ENCODE measurements around the gene SLC39A5. TPM values are rescaled to one million over a fixed set of nuclear protein-coding genes. Genes with fewer than 3 reads are reported as not detected.

SLC39A5 gene
- total RNA-seq, 4 donors from 2014 or later = 0.29 to 1.8 (median 0.52) TPM; not detected in 1

GRCh38 chr12:56236985-56237384, 7.1 kb downstream of the SLC39A5 start:
- TF ChIP-seq, protein P1, sequence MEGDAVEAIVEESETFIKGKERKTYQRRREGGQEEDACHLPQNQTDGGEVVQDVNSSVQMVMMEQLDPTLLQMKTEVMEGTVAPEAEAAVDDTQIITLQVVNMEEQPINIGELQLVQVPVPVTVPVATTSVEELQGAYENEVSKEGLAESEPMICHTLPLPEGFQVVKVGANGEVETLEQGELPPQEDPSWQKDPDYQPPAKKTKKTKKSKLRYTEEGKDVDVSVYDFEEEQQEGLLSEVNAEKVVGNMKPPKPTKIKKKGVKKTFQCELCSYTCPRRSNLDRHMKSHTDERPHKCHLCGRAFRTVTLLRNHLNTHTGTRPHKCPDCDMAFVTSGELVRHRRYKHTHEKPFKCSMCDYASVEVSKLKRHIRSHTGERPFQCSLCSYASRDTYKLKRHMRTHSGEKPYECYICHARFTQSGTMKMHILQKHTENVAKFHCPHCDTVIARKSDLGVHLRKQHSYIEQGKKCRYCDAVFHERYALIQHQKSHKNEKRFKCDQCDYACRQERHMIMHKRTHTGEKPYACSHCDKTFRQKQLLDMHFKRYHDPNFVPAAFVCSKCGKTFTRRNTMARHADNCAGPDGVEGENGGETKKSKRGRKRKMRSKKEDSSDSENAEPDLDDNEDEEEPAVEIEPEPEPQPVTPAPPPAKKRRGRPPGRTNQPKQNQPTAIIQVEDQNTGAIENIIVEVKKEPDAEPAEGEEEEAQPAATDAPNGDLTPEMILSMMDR (IDR thresholded peaks at IDR 0.05) = no peak
- TF ChIP-seq POLR2A (IDR thresholded peaks at IDR 0.05) = no peak
- intact Hi-C loops (cut with DNase I; ENCODE audit: low total_unique reads) = no loop called here
- Histone ChIP-seq H3K4me1 (no peaks in the 10 kb centered on the region), H3K4me3 (no peak overlapping the region), H3K36me3 (no peaks in the 10 kb centered on the region), H3K27me3 (no peaks in the 10 kb centered on the region), H3K27ac (no peak overlapping the region), H3K9me3 (no peaks in the 10 kb centered on the region)
- no peak for DNase-seq

DNA sequence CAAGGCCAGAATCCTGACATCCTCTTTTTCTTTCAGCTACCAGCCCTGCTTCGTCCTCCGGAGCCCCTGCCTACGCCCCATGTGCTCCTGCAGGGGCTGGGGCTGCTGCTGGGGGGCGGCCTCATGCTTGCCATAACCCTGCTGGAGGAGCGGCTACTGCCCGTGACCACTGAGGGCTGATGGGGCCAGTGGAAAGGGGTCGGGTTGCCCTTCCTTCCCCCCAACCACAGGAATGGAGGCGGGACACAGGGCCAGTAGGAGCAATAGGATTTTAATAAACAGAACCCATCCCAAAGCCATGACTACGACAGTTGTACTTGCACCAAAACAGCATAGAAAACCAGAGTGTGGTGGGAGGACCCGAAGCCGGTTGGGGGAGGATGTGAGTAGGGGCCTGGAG, 7.7 kb downstream of the SLC39A5 start:
- intact Hi-C loops (cut with DNase I; ENCODE audit: low total_unique reads) = no loop called here
- Histone ChIP-seq H3K4me1 (no peaks in the 10 kb centered on the region), H3K9me3 (no peaks in the 10 kb centered on the region), H3K27ac (no peak overlapping the region), H3K4me3 (no peak overlapping the region), H3K36me3 (no peaks in the 10 kb centered on the region), H3K27me3 (no peaks in the 10 kb centered on the region)
- TF ChIP-seq POLR2A (IDR thresholded peaks at IDR 0.05) = no peak
- TF ChIP-seq, protein P1 (IDR thresholded peaks at IDR 0.05) = no peak
- DNase-seq = no peak

GRCh38 chr12:56241424-56242303, 11.8 kb downstream of the SLC39A5 start:
- Histone ChIP-seq H3K27me3 (no peaks in the 10 kb centered on the region), H3K9me3 (no peaks in the 10 kb centered on the region), H3K27ac (no peak overlapping the region), H3K4me1 (no peaks in the 10 kb centered on the region), H3K4me3 (no peak overlapping the region), H3K36me3 (no peaks in the 10 kb centered on the region)
- DNase-seq = no peak
- intact Hi-C loops (cut with DNase I; ENCODE audit: low total_unique reads) = no loop called here
- TF ChIP-seq, protein P1 (IDR thresholded peaks at IDR 0.05) = no peak
- TF ChIP-seq POLR2A (IDR thresholded peaks at IDR 0.05) = no peak

GRCh38 chr12:56242986-56243385, 13.1 kb downstream of the SLC39A5 start:
- Histone ChIP-seq H3K4me1 (no peaks in the 10 kb centered on the region), H3K4me3 (no peak overlapping the region), H3K27me3 (no peaks in the 10 kb centered on the region), H3K9me3 (no peaks in the 10 kb centered on the region), H3K27ac (no peak overlapping the region), H3K36me3 (no peaks in the 10 kb centered on the region)
- TF ChIP-seq, protein P1 (IDR thresholded peaks at IDR 0.05) = no peak
- TF ChIP-seq POLR2A (IDR thresholded peaks at IDR 0.05) = no peak
- no peak for DNase-seq
- intact Hi-C loops (cut with DNase I; ENCODE audit: low total_unique reads) = no loop called here

DNA sequence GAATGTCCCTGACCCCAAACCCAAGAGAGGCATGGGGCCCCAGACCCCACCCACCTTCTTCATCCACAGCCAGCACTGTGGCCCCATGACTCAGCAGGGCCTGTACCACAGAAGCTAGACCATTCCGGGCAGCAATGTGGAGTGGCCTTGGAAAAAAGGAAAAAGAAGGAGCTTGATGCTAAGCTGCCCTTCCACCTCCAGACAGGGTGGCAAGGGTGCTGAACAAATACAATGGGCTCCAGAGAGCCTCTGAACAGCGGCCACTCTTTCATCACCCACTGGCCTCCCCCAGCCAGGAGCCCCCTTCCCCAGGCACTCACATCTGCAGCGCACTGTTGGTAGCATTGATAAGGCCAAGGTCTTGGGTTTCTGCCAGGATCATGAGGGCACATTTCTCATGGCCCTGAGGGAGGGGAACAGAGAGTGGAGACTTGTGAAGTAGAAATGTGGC, 13.9 kb downstream of the SLC39A5 start:
- no peaks in the 10 kb centered on the region for H3K36me3 ChIP-seq
- H3K27ac ChIP-seq = no peak overlapping the region
- H3K9me3 ChIP-seq = no peaks in the 10 kb centered on the region
- no peak overlapping the region for H3K4me3 ChIP-seq
- no peak for TF ChIP-seq POLR2A (IDR thresholded peaks at IDR 0.05)
- TF ChIP-seq, protein P1 (IDR thresholded peaks at IDR 0.05) = no peak
- no peaks in the 10 kb centered on the region for H3K27me3 ChIP-seq
- intact Hi-C loops (cut with DNase I; ENCODE audit: low total_unique reads) = no loop called here
- H3K4me1 ChIP-seq = no peaks in the 10 kb centered on the region
- no peak for DNase-seq

Data from uterus (tissue), 4 donors.